ENCODE data around the gene ADD3. TPM values are rescaled to one million over a fixed set of nuclear protein-coding genes. Genes with fewer than 3 reads are reported as not detected.

ADD3 gene
- total RNA-seq, 1 donor from 2014 or later: 95.3 TPM

GRCh38 chr10:110093722-110094121 lies 85.9 kb downstream of the ADD3 start:
- no peak for DNase-seq
- no peak for ATAC-seq (ENCODE audit: low read depth)
- H3K27ac Mint-ChIP-seq: no peak overlapping the region
- no peak overlapping the region for H3K4me3 Mint-ChIP-seq
- CTCF ChIA-PET: no interaction called here
- POLR2A ChIA-PET: interaction anchor here (1.7 to 1.8 kb wide), 2 partner anchors 15 to 19 kb away, joined by 3 to 6 read pairs; no protein-coding TSS in a partner anchor
- no peaks in the 10 kb centered on the region for H3K27me3 Mint-ChIP-seq
- intact Hi-C loops (cut with micrococcal nuclease): no loop called here
- TF ChIP-seq CTCF (IDR thresholded peaks at IDR 0.05): no peak
- H3K4me1 Mint-ChIP-seq: peaks cover 36% of the 10 kb centered on the region
- H3K9me3 Mint-ChIP-seq: no peaks in the 10 kb centered on the region
- peaks cover 19% of the 10 kb centered on the region for H3K36me3 Mint-ChIP-seq (ENCODE audit: low read depth)

- DNase-seq (no peak), ATAC-seq (ENCODE audit: low read depth) (no peak)
- no peak for TF ChIP-seq CTCF (IDR thresholded peaks at IDR 0.05)
- POLR2A ChIA-PET: interaction anchor here (0.6 to 1.8 kb wide), 4 partner anchors 16 to 87 kb away, joined by 3 to 6 read pairs (median 5); no protein-coding TSS in a partner anchor
- H3K4me3 Mint-ChIP-seq: no peak overlapping the region
- CTCF ChIA-PET: interaction anchor here (1.4 kb wide), 1 partner anchor 79 kb away, joined by 4 read pairs; no protein-coding TSS in a partner anchor
- H3K4me1 Mint-ChIP-seq: peaks cover 31% of the 10 kb centered on the region
- H3K36me3 Mint-ChIP-seq (ENCODE audit: low read depth): peaks cover 19% of the 10 kb centered on the region
- H3K27me3 Mint-ChIP-seq: no peaks in the 10 kb centered on the region
- no peak overlapping the region for H3K27ac Mint-ChIP-seq
- intact Hi-C loops (cut with micrococcal nuclease): no loop called here
- no peaks in the 10 kb centered on the region for H3K9me3 Mint-ChIP-seq
Measured at GRCh38 chr10:110094786-110095185, 87.0 kb downstream of the ADD3 start.

GRCh38 chr10:110101464-110102144 lies 93.8 kb downstream of the ADD3 start:
- ChIA-PET POLR2A (interaction anchor here (0.7 kb wide), 1 partner anchor 16 kb away, joined by 4 read pairs; no protein-coding TSS in a partner anchor), CTCF (no interaction called here)
- no peak for DNase-seq
- intact Hi-C loops (cut with micrococcal nuclease): loop anchor here (2.0 kb wide), 2 partner anchors 25 to 95 kb away; partner anchors contain the start of gene ADD3
- peak overlapping the region; percentile 74 for H3K27ac Mint-ChIP-seq
- no peak for TF ChIP-seq CTCF (IDR thresholded peaks at IDR 0.05)
- no peaks in the 10 kb centered on the region for H3K9me3 Mint-ChIP-seq
- peak; percentile 55 for ATAC-seq (ENCODE audit: low read depth)
- peaks cover 45% of the 10 kb centered on the region for H3K36me3 Mint-ChIP-seq (ENCODE audit: low read depth)
- peaks cover 42% of the 10 kb centered on the region for H3K4me1 Mint-ChIP-seq
- no peaks in the 10 kb centered on the region for H3K27me3 Mint-ChIP-seq
- H3K4me3 Mint-ChIP-seq: no peak overlapping the region

- Mint-ChIP-seq H3K27me3 (no peaks in the 10 kb centered on the region), H3K27ac (peak overlapping the region; percentile 70), H3K36me3 (ENCODE audit: low read depth) (peaks cover 60% of the 10 kb centered on the region), H3K9me3 (no peaks in the 10 kb centered on the region), H3K4me1 (peaks cover 38% of the 10 kb centered on the region), H3K4me3 (no peak overlapping the region)
- DNase-seq: no peak
- no peak for TF ChIP-seq CTCF (IDR thresholded peaks at IDR 0.05)
- ChIA-PET CTCF (interaction anchor here (0.6 to 1.5 kb wide), 5 partner anchors 15 to 128 kb away, joined by 3 to 4 read pairs (median 3); no protein-coding TSS in a partner anchor), POLR2A (interaction anchor here (1.0 kb wide), 1 partner anchor 33 kb away, joined by 3 read pairs; no protein-coding TSS in a partner anchor)
- no peak for ATAC-seq (ENCODE audit: low read depth)
- intact Hi-C loops (cut with micrococcal nuclease): loop anchor here (1.0 kb wide), 2 partner anchors 126 to 220 kb away; no protein-coding TSS in a partner anchor
Measured at GRCh38 chr10:110103921-110104461, 96.2 kb downstream of the ADD3 start.

GRCh38 chr10:110105873-110106272 lies 98.1 kb downstream of the ADD3 start:
- CTCF ChIA-PET: interaction anchor here (1.2 to 2.4 kb wide), 2 partner anchors 19 to 222 kb away, joined by 3 to 7 read pairs; no protein-coding TSS in a partner anchor
- TF ChIP-seq CTCF (IDR thresholded peaks at IDR 0.05): no peak
- DNase-seq: no peak
- Mint-ChIP-seq H3K36me3 (ENCODE audit: low read depth) (peaks cover 67% of the 10 kb centered on the region), H3K27me3 (no peaks in the 10 kb centered on the region), H3K9me3 (no peaks in the 10 kb centered on the region), H3K4me3 (no peak overlapping the region), H3K27ac (no peak overlapping the region), H3K4me1 (peaks cover 48% of the 10 kb centered on the region)
- POLR2A ChIA-PET: interaction anchor here (1.4 kb wide), 1 partner anchor 29 kb away, joined by 4 read pairs; no protein-coding TSS in a partner anchor
- intact Hi-C loops (cut with micrococcal nuclease): no loop called here
- no peak for ATAC-seq (ENCODE audit: low read depth)

All from activated B cell treated with CpG ODN at 0.5 μM for 24 hours (primary cell).